GM19395 (cell line): ENCODE results near the gene GRIN3B.

ENCODE experiments used
- ATAC-seq: cut with Tn5 transposase; IDR thresholded peaks from one replicate; pipeline ENCODE4 v1.9.1; 2021; ENCODE audit warnings: mild to moderate bottlenecking, moderate library complexity; ENCODE audit not compliant: unreplicated experiment

GRIN3B gene

GRCh38 chr19:1006711-1007398 lies 6.6 kb downstream of the GRIN3B start:
- ATAC-seq, result no peak

GRCh38 chr19:1007399-1008251 lies 7.4 kb downstream of the GRIN3B start:
- no peak for ATAC-seq

- ATAC-seq, result no peak
Measured at GRCh38 chr19:1008268-1009040, 8.2 kb downstream of the GRIN3B start.

- ATAC-seq, result no peak
Measured at GRCh38 chr19:1009041-1009980, 9.1 kb downstream of the GRIN3B start.

- ATAC-seq, result no peak
Measured at GRCh38 chr19:1009981-1010538, 9.8 kb downstream of the GRIN3B start.

GRCh38 chr19:1010586-1011510 lies 10.6 kb downstream of the GRIN3B start:
- no peak for ATAC-seq

- ATAC-seq, result no peak
Measured at GRCh38 chr19:1011831-1012333, 11.7 kb downstream of the GRIN3B start.

- no peak for ATAC-seq
Measured at GRCh38 chr19:1012334-1012733, 12.1 kb downstream of the GRIN3B start.

GRCh38 chr19:1013218-1013617 lies 13.0 kb downstream of the GRIN3B start:
- no peak for ATAC-seq

GRCh38 chr19:1014161-1015060 lies 14.2 kb downstream of the GRIN3B start:
- no peak for ATAC-seq

- ATAC-seq, result no peak
Measured at GRCh38 chr19:1015061-1015781, 15.0 kb downstream of the GRIN3B start.

GRCh38 chr19:1015782-1016646 lies 15.8 kb downstream of the GRIN3B start:
- no peak for ATAC-seq

GRCh38 chr19:1016647-1017114 lies 16.5 kb downstream of the GRIN3B start:
- no peak for ATAC-seq

- ATAC-seq, result no peak
Measured at GRCh38 chr19:1017115-1017905, 17.1 kb downstream of the GRIN3B start.

- no peak for ATAC-seq
Measured at GRCh38 chr19:1017906-1018305, 17.7 kb downstream of the GRIN3B start.
